GM19193 (cell line): ENCODE results near the gene SPIRE1.

ENCODE experiments used
- POLR2A ChIP-seq: IDR thresholded peaks from 4 replicates; pipeline ENCODE4 v1.6.1; 2011; ENCODE audit not compliant: insufficient read depth, insufficient read length; ENCODE audit errors: extremely low read depth

SPIRE1 gene

GRCh38 chr18:12631831-12632477, 26.0 kb downstream of the SPIRE1 start:
- TF ChIP-seq POLR2A, result no peak

GRCh38 chr18:12630136-12630535, 27.8 kb downstream of the SPIRE1 start:
- TF ChIP-seq POLR2A, result no peak

GRCh38 chr18:12628706-12629702, 28.9 kb downstream of the SPIRE1 start:
- TF ChIP-seq POLR2A, result no peak

- no peak for TF ChIP-seq POLR2A
These were observed 32.7 kb downstream of the SPIRE1 start for GRCh38 chr18:12625241-12625640.

GRCh38 chr18:12621742-12622306, 36.1 kb downstream of the SPIRE1 start:
- TF ChIP-seq POLR2A, result no peak

- TF ChIP-seq POLR2A, result no peak
These were observed 42.2 kb downstream of the SPIRE1 start for GRCh38 chr18:12615748-12616147.

- no peak for TF ChIP-seq POLR2A
These were observed 49.6 kb downstream of the SPIRE1 start for GRCh38 chr18:12608301-12608700.

GRCh38 chr18:12606592-12607315, 51.2 kb downstream of the SPIRE1 start:
- TF ChIP-seq POLR2A, result no peak

GRCh38 chr18:12604445-12605007, 53.4 kb downstream of the SPIRE1 start:
- TF ChIP-seq POLR2A, result no peak

- no peak for TF ChIP-seq POLR2A
These were observed 57.9 kb downstream of the SPIRE1 start for GRCh38 chr18:12599966-12600365.

- TF ChIP-seq POLR2A, result no peak
These were observed 58.4 kb downstream of the SPIRE1 start for GRCh38 chr18:12599543-12599942.

GRCh38 chr18:12598181-12598930, 59.6 kb downstream of the SPIRE1 start:
- no peak for TF ChIP-seq POLR2A

GRCh38 chr18:12597760-12598159, 60.1 kb downstream of the SPIRE1 start:
- TF ChIP-seq POLR2A, result no peak

GRCh38 chr18:12595571-12596255, 62.2 kb downstream of the SPIRE1 start:
- TF ChIP-seq POLR2A, result no peak

GRCh38 chr18:12593866-12594265, 64.0 kb downstream of the SPIRE1 start:
- no peak for TF ChIP-seq POLR2A
